ENCODE measurements around the gene PLCB1. TPM values are rescaled to one million over a fixed set of nuclear protein-coding genes. Genes with fewer than 3 reads are reported as not detected.

PLCB1 gene
- total and polyA plus RNA-seq, 2 donors (not counting 3 experiments of a cell fraction or from before 2014, with no cell fraction given), result 10.2 to 53.4 TPM

DNA sequence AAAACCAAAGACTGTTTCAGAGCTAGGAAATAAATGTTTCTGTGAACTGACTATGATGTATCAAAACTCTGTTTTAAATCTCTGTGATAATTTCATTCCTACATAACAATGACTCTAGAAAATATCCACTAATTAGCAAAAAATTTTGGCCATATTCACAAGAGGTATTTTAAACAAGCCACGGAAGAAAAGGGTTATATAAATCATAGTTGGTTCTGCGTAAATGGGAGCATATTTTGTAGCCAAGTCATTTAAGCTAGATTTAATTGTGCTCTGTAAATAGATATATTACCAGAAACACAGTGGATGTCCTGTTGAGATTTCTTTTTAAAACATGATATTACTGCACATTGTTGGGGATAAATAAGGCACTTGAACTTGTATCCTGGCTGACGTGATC is 520.3 kb downstream of the PLCB1 start:
- dilution Hi-C loops (cut with MboI; ENCODE audit: extremely low pct_ligation_motif_present, low sequenced_read_pairs) (no loop called here), intact Hi-C loops (cut with micrococcal nuclease) (no loop called here)
- Histone ChIP-seq H3K27me3 (ENCODE audit: control insufficient read depth in 2 of 2, insufficient read depth in 2 of 2, low read length in 2 of 2) (no peaks in the 10 kb centered on the region), H3K4me1 (ENCODE audit: control insufficient read depth, extremely low read depth, insufficient read depth, low read length) (peaks cover 40% of the 10 kb centered on the region), H4K20me1 (replicated peaks; ENCODE audit: control insufficient read depth, extremely low read depth, insufficient read depth, low read length) (no peaks in the 10 kb centered on the region), H3K9me1 (replicated peaks; ENCODE audit: control insufficient read depth, extremely low read depth, insufficient read depth, low read length) (no peaks in the 10 kb centered on the region), H3K79me2 (ENCODE audit: control insufficient read depth, insufficient read depth, low read length) (no peaks in the 10 kb centered on the region), H3K4me3 (replicated peaks in 1 of 3; ENCODE audit: insufficient read depth in 1 of 3, low read depth in 1 of 3, low read length in 3 of 3) (no peak overlapping the region), H3K4me2 (ENCODE audit: insufficient read depth, low read length) (no peak overlapping the region), H3K27ac (ENCODE audit: insufficient read depth, low read depth, low read length) (no peak overlapping the region), H3K9ac (replicated peaks; ENCODE audit: extremely low read depth, insufficient read depth, low read length) (no peak overlapping the region), H2AFZ (ENCODE audit: low read depth, low read length) (no peak overlapping the region), H3K9me3 (replicated peaks; ENCODE audit: control insufficient read depth, insufficient read depth, low read length) (no peaks in the 10 kb centered on the region), H3K36me3 (ENCODE audit: control insufficient read depth in 2 of 2, extremely low read depth in 1 of 2, insufficient read depth in 2 of 2, low read length in 2 of 2) (no peaks in the 10 kb centered on the region)
- DNase-seq (ENCODE audit: low read depth, low spot score) (no peak), FAIRE-seq (no peak)
- TF ChIP-seq, protein P1, sequence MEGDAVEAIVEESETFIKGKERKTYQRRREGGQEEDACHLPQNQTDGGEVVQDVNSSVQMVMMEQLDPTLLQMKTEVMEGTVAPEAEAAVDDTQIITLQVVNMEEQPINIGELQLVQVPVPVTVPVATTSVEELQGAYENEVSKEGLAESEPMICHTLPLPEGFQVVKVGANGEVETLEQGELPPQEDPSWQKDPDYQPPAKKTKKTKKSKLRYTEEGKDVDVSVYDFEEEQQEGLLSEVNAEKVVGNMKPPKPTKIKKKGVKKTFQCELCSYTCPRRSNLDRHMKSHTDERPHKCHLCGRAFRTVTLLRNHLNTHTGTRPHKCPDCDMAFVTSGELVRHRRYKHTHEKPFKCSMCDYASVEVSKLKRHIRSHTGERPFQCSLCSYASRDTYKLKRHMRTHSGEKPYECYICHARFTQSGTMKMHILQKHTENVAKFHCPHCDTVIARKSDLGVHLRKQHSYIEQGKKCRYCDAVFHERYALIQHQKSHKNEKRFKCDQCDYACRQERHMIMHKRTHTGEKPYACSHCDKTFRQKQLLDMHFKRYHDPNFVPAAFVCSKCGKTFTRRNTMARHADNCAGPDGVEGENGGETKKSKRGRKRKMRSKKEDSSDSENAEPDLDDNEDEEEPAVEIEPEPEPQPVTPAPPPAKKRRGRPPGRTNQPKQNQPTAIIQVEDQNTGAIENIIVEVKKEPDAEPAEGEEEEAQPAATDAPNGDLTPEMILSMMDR (IDR thresholded peaks at IDR 0.05; ENCODE audit: extremely low read depth in 1 of 2, insufficient read depth in 1 of 2, low read depth in 1 of 2, low read length in 2 of 2), result no peak
- TF ChIP-seq POLR2A (IDR thresholded peaks at IDR 0.05; ENCODE audit: low read depth, low read length) (no peak), EZH2 (IDR thresholded peaks at IDR 0.05; ENCODE audit: borderline replicate concordance, low read depth, low read length, severe bottlenecking) (no peak), FOS (IDR thresholded peaks at IDR 0.05; ENCODE audit: borderline replicate concordance, insufficient read depth, low read length) (no peak), GATA2 (IDR thresholded peaks at IDR 0.05; ENCODE audit: insufficient read depth, insufficient read length, low read depth, low read length) (no peak), MYC (IDR thresholded peaks at IDR 0.05; ENCODE audit: low read depth, low read length) (no peak), JUN (IDR thresholded peaks at IDR 0.05; ENCODE audit: borderline replicate concordance, insufficient read depth, insufficient read length, low read depth) (no peak), POLR2AphosphoS5 (IDR thresholded peaks at IDR 0.05; ENCODE audit: insufficient read depth, low read depth, low read length) (no peak)
- TF ChIP-seq, protein P2, sequence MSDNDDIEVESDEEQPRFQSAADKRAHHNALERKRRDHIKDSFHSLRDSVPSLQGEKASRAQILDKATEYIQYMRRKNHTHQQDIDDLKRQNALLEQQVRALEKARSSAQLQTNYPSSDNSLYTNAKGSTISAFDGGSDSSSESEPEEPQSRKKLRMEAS (IDR thresholded peaks at IDR 0.05; ENCODE audit: insufficient read depth, insufficient read length), result no peak
- POLR2A ChIA-PET, result no interaction called here
- CTCF ChIA-PET, result interaction anchor here (1.0 kb wide), 1 partner anchor 609 kb away, joined by 3 read pairs; no protein-coding TSS in a partner anchor
- no TSS peak for BruUV-seq (replicated peaks)
